ENCODE measurements around the gene POC1B. TPM values are rescaled to one million over a fixed set of nuclear protein-coding genes. Genes with fewer than 3 reads are reported as not detected.

POC1B gene
- 7.4 TPM for polyA plus RNA-seq (2013, experiment 1 of 2; ENCODE audit: insufficient read length)
- 8.5 TPM for polyA plus RNA-seq (2013, experiment 2 of 2; ENCODE audit: insufficient read length)

DNA sequence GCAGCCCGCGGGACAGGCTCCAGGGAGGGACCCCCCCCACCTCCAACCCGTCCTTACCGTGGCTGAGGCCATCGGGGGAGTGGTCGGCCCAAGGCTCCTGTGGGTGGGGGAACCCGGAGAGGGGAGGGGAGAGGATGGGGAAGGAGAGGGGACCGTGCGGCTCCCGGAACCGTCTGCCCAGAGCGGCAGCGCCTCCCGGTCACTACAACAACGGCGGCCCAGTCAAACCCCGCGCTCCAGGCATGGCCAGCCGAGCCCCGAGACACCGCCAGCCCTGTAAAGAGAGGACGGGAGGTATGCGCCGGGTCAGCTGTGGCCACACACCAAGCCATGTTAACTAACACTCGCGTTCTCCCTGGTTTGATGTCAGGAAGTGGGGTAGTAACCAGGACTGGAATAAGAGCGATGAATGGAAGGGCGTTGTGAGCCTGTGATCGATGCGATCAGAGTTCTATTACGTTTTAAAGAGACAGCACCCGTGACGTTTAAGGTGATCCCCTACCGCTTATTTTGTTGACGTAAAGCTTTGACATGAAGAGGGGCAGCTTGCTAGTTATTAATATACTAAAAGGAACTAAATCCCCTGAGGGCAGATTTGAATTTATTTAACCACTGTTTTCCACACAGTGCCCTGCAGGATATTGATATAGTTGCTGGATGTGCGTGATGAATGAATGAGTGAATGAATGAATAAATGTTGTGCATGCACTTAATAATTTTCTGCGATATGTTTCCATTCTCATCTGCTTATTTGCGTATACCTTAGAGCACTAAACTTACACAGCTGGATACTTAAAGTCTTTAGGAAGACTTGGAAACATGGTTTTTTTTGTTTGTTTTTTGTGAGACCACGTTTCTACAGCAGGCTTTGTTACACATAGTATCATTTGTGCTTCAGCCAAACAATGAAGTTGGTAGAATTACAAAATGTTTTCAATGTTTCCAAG is at the start of gene POC1B:
Gene POC1B (minus strand): TSS at position 224 of the 947 bp plus-strand sequence. CDS start 152 bp downstream, at position 72.
- DNase-seq, result peak; percentile 82

DNA sequence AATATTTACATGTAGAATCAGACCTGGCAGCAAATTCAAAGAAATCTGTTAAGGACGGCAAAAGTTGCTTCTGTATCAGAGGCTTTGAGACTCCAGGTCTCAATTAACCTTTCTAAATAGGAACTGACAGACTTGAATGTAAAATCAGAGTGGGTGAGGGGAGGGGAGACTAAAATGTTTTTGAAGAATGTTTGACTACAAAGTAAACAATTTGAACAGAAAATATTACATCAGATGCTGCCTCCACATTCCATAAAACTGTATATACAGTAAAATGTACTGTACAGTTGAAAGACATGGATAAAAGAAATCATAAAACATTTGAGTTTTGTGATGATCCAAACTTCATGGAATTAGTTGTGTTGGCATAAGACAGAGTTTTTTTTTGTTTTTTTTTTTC is 49.5 kb upstream of the POC1B start:
- peak; percentile 63 for DNase-seq

DNA sequence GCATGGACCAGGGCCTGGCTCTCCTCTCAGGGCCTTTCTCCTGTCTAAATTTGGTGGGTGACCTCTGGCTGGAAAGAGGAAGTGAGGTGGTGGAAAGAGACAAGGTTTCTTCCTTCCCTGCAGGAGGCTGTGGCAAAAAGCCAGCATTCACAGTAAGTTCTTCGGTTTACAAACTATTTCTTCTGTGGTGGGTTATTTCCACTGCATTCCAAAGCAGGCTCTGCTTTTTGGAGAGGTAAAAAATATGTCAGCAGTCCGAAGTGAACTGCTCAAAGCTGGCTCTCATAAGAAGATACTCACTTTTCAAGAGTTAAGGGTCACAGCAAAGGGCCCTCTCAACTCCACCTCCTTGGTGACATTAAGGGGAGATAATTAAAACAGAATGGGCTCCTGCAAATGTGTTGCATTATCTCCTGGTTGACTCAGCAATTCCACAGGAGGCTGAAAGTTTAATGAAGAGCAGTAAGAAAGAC is 48.9 kb upstream of the POC1B start:
- peak; percentile 85 for DNase-seq

DNA sequence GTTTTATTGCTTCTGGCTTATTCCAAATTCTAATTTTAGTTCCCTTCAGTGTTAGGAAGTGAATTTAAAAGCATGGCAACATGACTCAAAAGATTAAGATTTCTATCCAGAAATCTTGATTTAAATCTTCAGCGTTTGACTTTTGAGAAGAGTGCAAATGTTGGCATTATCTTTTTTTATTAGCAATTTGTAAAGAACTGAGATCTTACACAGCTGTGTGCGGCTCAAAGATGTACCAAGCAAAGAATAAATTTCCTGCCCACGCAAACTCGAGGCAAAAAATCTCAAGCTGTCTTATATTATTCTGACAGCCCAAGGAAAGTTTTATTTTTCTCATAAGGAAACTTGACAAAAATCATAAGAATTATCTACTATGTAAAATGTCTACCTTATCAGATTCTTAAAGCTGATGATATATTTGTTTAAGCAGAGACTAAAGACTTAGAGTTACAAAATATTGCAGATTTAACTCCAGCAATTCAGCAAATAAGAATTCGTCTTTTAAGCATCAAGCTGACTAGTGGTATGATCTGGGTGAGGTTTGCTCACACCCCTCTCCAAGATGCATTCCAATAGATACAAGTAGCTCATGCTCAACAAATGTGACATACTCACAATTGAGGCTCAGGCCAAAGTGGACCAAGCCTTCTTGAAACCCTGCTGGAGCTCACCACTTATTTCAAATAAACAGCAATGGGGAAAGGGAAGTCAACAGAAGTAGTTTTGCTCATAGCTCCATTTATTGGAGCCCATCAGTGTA is 47.4 kb upstream of the POC1B start:
- DNase-seq, result peak; percentile 42

DNA sequence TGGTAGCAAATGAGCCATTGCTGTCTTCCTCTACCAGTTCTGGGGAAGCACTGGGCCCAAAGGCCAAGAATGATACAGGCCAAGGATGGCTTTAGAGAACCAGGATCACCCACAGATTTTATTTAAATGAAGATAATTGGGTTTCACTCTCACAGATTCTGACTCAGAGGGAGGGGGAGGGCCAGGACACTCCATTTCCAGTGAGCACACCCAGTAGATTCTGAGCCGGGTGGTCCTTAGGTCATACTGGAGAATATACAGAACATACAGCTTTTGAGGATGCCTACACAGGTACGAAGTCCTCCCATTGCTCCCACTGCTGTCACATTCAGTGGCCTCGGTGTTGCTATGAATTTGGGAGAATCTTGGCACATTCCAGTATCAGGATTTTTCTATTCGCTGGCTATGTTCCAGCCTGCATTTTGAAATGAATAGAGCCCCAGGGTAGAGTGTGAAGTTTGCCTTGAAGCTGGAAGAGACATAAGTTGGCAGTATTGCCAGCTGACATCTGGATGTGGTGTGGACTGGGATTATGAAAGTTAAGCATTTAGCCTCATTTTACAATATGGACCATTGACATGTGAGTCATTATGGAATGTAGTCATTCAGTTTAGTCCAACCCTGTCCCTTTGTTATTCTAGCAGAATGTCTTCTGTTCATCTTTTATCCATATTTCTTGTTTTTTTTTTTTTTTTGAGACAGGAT is 45.8 kb upstream of the POC1B start:
- DNase-seq, result peak; percentile 77

DNA sequence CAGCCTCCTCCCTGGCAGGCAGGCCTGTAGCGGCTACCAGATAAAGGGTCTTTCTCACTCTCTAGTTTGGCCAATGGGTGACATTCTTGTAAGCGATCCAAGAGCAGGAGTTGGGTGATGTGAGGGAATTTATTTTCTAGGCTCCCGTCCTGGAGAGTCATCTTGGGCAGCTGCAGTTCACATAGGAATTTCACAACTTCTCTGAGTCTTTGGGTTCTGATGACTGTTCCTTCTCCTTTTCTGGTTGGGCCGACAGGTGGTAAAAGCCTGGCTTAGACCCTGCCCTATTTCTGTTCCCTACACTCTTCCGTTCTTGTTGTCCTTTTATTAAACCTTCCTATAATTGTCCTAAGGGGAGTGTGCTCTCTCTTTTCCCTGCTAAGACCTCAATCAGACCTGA is 42.6 kb upstream of the POC1B start:
- DNase-seq, result no peak

DNA sequence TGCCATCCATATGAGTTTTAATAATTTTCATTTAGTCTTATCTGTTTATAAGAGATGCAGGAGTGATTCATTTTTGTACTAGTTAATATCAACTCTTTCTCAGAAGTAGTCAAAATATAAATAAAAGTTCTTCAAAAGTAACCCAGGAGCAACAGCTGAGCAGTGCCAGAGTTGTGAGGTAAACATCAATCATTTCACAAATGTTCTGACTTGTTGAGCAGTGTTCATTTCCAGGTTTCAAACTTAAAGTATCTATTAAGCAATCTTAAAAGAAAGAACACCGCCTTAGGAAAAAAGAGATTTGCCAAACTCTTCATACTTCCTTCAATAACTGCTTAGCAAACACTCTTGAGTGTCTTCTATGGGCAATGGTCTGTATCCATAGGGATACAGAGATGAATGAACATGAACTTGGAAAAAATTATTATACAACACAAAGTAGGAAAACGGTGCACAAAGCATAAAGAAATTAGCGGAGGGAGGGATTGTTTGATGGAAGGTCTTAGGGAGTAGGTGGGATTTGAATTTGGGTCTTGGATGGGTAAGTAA is 41.9 kb upstream of the POC1B start:
- no peak for DNase-seq

DNA sequence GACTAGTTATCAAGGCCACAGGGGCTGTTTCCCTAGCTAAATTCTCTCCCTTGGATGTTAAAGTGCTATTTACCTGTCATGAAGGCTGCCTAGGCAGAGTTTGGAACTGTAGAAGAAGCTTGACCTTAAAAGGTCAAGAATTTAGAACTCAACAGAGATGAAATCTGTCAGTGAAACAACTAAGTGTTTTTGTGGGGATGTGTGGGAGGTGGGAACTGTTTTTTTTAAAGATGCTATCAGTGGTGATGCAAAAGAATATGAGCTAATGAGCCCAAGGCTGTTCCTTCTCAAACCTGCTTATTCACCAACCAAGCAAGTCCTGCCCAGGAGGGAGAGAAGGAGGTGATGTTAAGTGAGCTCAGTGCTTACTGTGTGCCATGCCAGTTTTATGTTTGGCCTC is 40.8 kb upstream of the POC1B start:
- no peak for DNase-seq

DNA sequence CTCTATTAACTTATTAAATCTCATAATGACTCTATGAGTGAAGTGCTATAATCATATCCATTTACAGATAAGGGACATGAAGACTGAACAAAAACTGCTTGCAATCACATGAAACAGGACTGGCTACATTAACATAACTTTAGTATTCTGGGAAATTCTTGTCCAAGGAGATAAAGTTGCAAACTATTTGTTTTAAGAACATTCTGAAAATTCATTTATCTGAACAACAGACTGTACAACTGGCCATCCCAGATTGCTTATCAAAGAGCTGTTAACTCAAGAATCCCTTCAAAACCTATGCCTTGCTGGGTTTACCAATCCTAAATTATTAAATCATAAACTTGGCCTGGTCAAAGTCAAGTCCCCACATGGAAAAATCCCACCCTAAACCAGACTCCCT is 39.2 kb upstream of the POC1B start:
- no peak for DNase-seq

DNA sequence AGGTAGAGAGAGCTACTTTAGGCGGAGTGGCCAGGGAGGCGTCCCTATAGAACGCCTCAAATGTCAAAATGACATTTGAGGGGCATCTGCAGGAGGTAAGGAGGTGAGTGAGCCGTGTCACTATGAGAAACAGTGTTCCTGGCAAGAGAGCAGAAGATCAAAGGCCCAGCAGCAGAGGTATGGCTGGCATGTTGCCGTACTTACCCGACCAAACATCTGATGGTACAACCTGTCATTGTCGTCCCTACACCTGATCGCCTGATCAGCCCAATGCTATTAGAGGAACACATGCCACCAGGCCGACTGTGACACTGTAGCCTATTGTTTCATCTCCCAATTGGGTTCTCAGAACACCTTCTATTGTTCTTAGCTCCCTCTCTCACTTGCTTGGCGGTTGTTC is 33.9 kb upstream of the POC1B start:
- no peak for DNase-seq

DNA sequence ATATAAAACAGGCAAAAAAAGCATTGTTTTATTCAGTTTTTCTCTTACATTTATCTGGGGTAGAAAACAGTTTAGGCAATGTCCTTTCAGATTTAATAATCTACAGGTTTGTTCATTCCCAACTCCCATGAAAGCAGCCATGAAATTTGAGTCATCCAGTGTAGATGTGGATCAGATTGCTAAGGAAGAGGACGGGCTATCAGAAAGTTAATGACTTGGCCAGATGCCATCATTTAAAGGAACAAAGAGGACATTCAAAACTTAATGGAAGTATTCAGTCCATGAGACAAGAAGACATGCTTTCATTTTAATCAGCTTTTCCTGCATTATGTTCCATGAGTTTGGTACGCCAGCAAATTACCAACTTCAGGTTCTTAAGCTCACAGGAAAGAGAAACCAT is 31.1 kb upstream of the POC1B start:
- no peak for DNase-seq

DNA sequence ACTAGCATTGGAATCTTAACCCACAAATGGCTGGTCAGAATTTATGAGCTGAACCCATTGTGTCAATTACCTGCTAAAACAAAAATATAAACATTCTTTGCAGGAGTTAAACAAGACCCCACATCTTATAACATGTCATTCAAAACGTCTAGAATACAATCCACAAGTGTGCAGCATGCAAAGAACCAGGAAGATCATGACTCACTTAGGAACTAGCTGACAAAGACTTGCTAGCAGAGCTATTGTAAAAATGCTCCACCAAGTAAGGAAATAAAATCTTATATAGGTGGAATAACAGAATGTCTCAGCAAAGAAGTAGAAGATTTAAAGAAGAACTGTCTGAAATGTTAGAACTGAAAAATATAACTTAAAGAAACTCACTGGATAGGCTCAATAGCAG is 26.5 kb upstream of the POC1B start:
- no peak for DNase-seq

DNA sequence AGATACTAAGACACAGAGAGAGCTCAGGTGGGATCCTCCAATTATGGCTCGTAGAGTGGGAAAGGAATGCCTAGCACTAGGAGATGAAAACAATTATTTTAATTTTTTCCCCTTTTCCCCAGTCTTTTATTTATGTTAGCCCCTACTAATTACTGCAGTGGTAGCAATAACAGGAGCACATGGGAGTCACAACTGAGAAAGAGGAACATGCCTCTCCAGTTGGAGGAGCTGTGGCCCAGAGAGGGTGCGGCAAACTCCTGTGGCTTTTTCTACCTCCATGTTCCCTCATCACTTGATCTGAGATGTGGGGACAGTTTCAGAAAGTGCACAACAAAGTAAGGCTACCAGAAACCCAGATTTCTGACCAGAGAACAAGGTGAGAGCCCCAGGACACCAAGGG is 25.9 kb upstream of the POC1B start:
- DNase-seq, result no peak

DNA sequence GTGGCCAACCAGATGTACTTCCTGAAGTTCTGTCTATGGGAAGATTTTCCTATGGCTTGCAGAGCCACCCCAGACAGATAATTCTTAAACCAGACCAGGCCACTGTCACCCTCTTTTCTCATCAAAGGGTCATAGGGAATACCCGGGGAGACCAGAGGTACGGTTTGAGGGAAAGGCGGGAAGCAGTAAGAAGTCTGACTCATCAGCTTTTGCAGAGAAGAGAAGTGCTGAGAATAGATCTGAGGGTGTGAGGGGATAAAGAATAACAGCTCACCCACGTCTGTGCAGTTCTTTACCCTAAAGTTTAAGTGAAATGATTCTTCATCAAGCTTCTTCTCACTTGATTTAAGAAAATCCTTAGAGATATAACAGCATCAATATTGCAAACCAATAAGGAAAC is 21.3 kb upstream of the POC1B start:
- no peak for DNase-seq

DNA sequence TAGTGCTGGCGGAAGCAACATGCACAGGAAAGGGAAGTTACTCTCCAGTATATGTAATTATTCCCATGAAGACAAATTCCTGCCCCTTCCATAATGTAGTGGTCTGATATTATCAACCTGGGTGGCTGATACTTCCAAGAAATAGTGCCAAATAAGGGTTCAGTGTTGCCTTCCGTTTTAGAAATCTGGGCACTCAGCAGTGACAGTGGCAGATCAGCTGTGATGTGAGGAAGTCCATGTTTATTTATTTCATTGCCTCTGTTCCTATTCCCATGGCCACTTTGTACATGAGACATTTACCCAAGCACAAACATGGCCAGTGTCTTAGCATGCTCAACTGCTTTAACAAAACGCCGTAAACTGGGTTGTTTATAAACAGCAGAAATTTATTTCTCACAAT is 20.3 kb upstream of the POC1B start:
- DNase-seq, result no peak

DNA sequence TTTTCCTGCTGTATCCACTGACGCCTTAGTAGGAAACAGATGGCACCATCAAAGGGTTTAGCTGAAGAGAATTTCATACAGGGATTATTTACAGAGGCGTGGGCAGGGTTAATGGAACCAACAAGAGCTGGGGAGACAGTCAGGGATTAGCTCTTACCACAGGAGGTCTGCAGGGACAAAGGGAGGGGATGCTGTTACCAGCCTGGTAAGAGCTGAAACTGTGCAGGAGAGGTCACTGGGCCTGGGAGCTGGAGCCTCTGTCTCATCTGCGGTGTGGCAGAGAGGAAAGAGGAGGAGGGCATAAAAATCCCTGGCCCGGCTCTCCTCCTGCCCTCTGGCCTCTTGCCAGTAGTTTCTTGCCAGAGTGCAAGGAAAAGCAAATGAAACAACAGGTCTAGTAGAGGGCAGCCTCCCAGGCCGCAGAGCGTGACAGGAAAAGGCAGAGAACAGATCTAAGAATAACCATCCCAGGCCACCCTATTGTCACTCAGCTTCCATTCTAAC is 18.9 kb upstream of the POC1B start:
- peak; percentile 42 for DNase-seq

DNA sequence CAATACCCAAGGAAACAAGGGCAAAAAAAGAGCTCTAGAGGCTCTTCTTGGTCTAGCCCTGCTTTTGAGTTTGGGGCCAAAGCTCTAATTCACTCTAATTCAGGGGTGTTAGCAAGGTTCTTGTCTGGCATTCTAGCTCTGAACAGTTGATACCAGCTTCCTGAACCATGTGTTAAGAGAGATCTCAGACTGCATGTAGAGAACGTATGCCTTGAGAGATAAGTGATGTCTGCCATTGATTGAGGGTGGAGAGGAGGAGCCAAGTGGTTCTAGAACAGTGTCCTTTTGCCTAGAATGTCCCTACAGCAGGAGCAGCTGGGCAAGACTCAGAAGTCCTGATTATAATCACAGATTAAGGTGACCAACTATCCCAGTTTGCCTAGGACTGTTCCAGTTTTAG is 18.2 kb upstream of the POC1B start:
- no peak for DNase-seq

DNA sequence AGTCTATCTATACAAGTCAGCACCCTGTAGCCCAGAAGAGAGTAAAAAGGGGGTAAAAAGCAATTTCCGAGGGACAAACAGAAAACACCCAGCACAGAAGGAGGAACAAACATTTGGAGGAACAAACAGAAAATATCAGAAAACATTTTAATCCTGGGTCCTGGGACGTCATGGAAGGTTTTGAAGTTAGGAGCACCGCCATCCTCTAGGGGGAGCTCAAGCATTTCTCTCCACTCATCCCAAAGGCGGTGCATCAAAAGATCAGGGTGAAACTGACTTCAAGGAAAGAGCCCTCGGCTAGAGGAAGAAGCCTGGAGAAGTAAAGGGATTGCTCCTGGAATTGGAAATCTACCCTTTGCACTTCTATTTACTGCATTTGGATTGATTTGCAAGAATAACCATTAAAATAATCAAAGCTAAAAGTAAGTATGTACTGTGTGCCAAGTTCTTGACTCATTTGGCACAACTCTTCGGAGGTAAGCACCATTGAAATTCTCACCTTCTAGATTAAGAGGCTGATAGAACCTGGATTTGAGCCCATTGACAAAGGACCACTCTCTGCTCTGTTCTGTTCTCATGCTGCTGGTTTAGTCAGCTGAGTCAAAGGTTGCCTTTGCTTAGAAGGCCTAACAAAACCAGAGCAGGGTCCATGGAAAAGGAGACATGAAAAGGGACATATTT is 17.2 kb upstream of the POC1B start:
- peak; percentile 82 for DNase-seq

DNA sequence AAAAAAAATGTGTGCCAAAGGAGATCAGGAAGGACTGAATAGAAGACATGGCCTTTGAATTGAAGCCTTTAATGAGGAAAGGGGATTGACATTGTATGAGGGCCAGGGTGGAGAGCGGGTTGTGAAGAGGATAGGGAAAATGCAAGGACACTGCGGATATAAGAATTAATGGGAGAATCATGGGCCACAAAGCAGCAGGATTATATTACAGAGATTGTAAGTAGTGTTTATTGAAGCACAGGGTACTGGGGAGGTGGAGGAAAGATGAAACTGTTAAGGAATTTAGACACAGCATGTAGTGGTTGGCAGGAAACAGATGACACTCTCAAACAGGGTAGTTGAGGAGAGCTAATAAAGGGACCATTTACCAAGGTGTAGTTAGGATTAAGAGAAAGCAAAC is 16.4 kb upstream of the POC1B start:
- no peak for DNase-seq

DNA sequence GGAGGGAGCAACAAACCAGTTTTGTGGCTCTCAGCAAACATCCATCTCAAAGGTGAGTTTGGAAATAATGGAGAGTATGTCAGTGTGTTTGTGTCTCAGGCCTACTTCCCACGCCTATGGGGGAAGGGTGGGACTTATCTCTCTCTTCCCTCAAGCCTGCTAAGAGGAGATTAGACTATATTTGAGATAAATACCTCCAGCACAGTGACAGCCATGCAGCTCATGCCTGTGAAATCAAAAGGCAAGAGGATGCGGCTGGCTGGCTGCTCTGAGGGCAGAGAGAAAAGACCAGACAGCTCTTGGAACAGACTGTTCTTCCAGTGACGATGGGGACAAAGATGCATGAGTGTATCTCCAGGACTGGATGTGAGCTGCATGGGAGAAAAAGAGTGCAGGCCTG is 14.7 kb upstream of the POC1B start:
- DNase-seq, result no peak

DNA sequence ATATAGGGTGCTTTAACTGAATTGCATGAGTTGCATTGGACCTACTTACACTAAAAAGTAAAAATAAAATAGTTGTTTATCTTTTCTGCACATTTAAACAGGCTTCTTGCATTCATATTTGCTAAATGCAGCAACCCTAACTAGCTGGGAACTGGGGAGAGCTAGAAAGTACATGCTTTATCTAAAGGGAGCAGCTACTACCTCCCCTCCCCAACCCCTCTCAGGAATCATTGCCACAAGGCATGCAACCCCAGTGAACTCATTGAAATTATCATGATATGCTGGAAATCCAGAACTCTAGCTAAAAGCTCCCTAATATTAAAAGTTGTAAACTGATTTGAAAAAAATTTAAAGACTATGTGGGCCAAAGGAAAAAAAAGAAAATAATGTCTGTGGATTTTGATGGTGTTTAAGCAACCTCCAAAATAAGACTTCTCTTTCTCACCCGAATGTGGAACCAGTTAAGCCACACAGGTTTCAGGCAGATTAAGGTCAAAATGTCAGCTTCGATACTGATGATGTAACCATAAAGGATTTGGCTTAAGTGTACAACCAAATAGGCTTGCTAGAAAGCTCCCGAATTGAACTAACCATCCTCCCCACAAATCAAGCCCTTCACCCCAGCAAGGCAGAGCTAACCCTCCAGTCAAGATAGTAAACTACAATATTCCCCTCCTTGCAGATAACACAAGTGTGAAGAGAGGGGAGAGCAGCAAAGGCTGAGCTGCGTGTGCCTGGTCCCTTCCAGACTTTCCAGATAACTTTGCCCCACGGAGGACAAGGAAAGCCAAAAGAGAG is 13.8 kb upstream of the POC1B start:
- no peak for DNase-seq

Data from fibroblast of skin of scalp (primary cell).